SHP77 (cell line): ENCODE measurements around the gene RASGRF1.

Experiments
- DNase-seq, 2 experiments: peaks; one replicate each; lab custom pipeline; 2025; lab: John Stamatoyannopoulos, UW

Gene RASGRF1

DNA sequence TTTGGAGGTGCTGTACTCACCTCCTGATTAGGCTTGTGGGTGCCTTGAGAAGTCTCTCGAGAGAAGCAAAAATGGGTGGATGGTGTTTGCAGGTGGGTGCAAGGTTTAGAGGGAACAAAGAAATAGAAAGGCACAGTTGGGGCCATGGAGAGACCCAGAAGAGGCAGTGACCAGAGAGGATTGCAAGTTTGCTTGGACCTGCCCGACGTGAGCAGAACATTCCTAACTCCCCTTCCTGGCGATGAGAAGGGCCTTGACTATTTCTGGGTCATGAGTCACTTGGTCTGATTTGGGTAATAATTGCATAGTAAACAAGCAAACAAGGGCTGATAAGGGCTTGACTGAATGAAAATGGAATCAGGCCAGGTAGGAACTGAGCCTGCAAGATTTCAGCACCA lies 138.7 kb downstream of the RASGRF1 start:
- no peak for DNase-seq

- no peak for DNase-seq
Observed at GRCh38 chr15:78950902-78951840, 139.4 kb downstream of the RASGRF1 start.

DNA sequence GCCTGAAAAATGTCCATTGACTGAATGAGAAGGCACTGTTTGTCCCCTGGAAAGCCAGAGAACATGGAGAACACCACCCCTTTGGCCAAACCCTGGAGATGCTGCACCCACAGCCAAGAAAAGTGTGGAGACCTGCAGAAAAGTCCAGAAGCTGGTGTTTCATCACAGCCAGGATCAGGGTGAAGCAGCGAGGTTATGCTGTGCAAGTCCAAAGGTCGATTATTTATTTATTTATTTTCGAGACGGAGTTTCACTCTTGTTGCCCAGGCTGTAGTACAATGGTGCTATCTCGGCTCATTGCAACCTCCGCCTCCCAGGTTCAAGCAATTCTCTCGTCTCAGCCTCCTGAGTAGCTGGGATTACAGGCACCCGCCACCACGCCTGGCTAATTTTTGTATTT lies 140.2 kb downstream of the RASGRF1 start:
- DNase-seq, result no peak

DNA sequence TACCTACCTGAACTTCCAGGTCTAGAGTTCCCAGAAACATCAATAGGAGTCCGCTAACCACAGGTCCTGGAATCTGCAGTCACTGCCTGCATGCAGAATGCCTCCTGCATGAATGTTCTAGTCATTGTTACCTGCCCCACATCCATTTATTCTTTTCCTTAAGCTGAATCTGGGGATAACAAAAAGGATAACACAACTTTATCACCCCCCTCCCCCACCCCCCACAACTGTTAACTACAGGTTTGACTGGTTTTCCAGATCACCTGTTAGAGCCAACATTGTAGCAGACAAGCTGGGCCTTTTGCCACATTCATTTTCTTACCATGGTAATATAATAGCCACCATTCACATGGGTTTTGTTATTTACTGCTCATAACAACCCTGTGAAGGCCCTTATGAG lies 141.1 kb downstream of the RASGRF1 start:
- no peak for DNase-seq

DNA sequence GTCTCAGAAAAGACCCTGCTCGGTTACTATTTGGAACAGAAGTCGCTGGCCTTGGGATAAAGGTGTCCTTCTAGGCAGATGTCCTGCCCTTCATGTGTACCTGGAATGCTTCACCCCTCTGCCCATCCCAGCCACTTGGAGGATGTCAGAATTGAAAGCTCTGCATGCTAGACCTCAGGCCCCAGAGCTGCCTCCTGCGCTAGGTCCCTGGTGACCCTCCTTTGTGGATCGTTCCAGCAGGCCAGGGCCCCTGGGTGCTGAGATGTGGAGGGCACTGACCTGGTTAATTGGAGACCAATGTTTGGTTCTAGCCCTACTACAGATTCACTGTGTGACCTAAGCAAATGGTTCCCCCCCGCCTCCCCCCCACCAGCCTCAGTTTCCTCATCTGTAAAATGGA lies 143.1 kb downstream of the RASGRF1 start:
- DNase-seq, result no peak

DNA sequence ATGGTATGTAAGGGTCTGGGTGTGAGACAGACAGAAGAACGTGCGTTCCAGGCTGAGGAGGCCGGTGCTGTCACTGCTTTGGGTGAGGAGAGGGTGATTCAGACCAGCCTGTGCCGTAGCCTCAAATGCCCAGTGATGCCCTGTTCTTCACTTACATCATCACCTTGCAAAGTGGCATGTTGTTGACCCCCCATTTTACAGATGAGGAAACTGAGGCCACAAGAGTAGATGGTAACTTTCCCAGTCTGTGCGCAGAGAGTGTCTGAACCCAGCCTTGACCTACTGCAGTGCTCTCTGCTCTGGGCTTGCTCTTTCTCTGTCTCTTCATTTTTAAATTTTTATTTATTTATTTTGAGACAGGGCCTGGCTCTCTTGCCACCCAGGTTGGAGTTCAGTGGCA lies 144.1 kb downstream of the RASGRF1 start:
- DNase-seq, result no peak

DNA sequence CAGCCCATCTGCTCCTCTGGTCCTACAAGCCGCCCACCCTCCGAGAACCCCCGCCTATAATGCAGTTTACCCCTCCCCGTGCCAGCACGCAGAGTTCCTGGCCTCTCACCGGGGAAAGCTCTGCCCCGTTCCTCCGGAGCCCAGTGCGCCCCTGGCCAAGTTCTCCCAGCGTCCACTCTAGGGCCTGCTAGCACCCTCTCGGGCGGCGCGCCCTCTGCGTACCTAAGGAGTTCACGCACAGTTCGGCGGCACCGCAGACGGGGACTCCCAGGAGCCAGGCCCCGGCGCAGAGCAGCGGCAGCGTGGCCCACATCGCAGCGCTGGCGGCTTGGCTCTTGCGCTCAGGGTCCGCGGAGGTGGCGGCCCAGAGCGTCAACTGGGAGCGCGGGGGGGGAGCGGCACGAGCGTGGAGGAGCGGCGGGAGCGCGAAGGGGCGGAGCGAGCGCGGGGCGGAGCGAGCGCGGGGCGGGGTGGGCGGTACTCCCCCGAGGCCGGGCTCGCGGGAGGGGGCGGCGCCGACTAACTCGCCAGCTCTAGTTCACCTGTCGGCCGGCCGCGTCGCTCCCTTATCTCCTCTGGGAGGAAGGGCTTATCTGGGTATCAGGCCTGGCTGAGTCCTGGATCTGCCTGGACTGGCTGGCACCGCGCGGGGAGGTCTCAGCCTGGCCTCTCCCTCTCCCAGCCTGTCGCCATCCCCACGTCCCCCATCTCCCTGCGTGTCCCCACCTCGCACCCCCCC lies 145.7 kb downstream of the RASGRF1 start, which contains the start of gene CTSH:
TSS of gene CTSH (minus strand) at position 378 of the 739 bp plus-strand sequence. CDS start at position 313, 65 bp downstream.
- DNase-seq, result peak in 1 of 2 experiments; percentile 66

GRCh38 chr15:78944202-78944625 lies 146.4 kb downstream of the RASGRF1 start:
- DNase-seq, result no peak

DNA sequence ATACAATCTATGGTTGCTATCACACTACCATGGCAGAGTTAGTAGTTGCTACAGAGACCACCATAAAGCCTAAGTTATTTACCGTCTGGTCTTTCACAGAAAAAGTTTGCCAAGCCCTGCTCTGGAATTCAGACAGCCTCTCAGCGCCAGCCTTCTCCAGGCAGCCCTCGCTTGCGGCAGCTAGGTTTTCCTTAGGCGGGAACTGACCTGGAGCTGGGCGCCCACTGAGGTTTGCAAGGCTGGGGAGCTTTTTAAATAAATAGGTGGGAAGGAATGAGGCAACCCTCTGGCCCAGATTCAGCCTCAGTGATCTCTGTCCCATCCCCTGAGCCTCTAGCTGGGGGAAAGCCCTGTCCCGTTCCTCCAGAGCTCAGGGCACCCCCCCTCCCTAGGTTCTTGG lies 146.9 kb downstream of the RASGRF1 start:
- no peak for DNase-seq

DNA sequence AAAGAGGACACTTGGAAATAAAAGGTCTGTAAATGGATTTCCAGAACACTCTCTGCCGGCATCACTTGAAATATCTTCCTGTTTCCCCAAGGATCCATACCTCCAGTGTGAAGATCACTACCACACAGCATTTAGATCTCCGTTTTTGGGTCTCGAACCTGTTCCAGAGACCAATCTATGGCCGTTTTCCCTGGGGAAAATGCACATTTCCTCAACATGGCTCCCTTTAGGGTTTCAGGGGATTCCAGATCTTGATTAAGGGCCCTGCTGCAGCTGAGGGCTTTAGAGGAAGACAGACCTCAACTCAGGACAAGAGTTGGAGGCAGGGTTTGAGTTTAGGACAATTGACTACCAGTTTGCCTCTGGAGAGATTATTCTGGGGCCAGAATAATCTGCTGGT lies 147.8 kb downstream of the RASGRF1 start:
- no peak for DNase-seq

GRCh38 chr15:78938658-78939488 lies 151.7 kb downstream of the RASGRF1 start:
- no peak for DNase-seq

- DNase-seq, result no peak
Observed at GRCh38 chr15:78937132-78937739, 153.3 kb downstream of the RASGRF1 start.

DNA sequence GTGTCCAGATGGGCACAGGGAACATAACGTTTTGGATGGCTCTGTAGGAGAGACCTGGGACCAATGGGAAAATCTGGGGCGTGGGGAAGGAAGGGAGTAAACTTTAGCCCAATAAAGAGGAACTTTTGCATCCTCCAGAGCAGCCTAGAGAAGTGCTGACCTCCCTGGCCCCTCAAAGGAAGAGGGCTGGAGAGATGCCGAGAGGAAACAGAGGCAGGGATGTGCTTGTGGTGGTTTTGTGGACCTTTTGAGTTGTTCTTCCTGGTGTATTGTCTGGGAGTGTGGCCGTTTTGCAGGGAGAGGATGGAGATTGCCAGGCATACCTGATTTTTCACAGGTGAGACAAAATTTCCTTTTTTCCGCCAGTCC lies 155.9 kb downstream of the RASGRF1 start:
- DNase-seq, result no peak

GRCh38 chr15:78933823-78934654 lies 156.5 kb downstream of the RASGRF1 start:
- no peak for DNase-seq

GRCh38 chr15:78933187-78933822 lies 157.3 kb downstream of the RASGRF1 start:
- DNase-seq, result no peak

- DNase-seq, result no peak
Observed at GRCh38 chr15:78932258-78932808, 158.2 kb downstream of the RASGRF1 start.

GRCh38 chr15:78931439-78932257 lies 158.9 kb downstream of the RASGRF1 start:
- DNase-seq, result no peak

- DNase-seq, result no peak
Observed at GRCh38 chr15:78930577-78931388, 159.8 kb downstream of the RASGRF1 start.
